Measurements from ENCODE around the gene TGM5.

- TF ChIP-seq CTCF (IDR thresholded peaks at IDR 0.05) (no peak), EZH2 (IDR thresholded peaks at IDR 0.05; ENCODE audit: borderline replicate concordance, insufficient read depth, low read depth, low read length, poor library complexity, severe bottlenecking) (no peak)
These were observed 26.7 kb upstream of the TGM5 start for GRCh38 chr15:43293432-43293831.
